ENCODE measurements around the gene CLBA1.
"Not testable (repeated sequence)": the region's sequence is repeated elsewhere in the genome, so short reads cannot be mapped to it uniquely, and the experiment has no call there.

Gene CLBA1

DNA sequence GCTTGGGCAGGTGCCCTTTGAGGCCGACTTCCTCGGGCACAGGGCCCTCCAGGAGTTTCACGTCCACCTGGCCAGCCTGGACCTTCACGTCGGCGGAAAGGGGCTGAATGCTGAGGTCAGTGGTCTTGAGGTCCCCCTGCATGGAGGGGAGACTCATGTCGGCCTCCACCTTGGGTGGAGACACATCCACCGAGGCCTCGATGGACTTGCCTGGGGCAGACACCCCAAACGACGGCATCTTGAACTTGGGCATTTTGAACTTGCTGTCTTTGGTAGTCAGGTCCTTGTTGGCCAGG is 36.9 kb upstream of the CLBA1 start:
- DNase-seq = no peak

DNA sequence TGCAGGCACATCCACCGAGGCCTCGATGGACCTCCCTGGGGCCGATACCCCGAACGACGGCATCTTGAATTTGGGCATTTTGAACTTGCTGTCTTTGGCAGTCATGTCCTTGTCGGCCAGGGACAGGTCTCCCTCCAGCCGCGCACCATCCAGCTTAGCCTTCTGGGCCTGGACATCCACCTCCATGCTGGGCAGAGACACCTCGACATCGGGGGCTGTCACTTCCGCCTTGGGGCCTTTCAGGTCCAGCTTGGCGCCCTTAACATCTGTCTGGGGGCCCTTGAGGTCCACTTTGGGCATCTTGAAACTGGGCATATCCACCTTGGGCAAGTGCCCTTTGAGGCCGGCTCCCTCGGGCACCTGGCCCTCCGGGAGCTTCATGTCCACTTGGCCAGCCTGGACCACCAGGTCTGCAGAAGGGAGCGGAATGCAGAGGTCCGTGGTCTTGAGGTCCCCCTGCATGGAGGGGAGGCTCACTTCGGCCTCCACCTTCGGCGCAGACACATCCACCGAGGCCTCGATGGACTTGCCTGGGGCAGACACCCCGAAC is 36.1 kb upstream of the CLBA1 start:
- DNase-seq = not testable (repeated sequence)

DNA sequence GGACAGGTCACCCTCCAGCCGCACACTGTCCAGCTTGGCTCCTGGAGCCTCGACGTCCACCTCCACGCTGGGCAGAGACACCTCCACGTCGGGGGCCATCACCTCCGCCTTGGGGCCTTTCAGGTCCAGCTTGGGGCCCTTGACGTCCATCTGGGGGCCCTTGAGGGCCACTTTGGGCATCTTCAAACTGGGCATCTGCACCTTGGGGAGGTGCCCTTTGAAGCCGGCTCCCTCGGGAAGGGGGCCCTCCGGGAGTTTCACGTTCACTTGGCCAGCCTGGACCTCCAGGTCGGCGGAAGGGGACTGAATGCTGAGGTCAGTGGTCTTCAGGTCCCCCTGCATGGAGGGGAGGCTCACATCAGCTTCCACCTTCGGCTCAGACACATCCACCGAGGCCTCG is 35.6 kb upstream of the CLBA1 start:
- DNase-seq = no peak

DNA sequence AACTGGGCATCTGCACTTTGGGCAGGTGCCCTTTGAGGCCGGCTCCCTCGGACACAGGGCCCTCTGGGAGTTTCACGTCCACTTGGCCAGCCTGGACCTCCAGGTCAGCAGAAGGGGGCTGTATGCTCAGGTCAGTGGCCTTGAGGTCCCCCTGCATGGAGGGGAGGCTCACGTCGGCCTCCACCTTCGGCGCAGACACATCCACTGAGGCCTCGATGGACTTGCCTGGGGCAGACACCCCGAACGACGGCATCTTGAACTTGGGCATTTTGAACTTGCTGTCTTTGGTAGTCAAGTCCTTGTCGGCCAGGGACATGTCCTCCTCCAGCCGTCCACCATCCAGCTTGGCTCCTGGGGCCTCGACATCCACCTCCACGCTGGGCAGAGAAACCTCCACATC is 34.9 kb upstream of the CLBA1 start:
- DNase-seq = not testable (repeated sequence)

DNA sequence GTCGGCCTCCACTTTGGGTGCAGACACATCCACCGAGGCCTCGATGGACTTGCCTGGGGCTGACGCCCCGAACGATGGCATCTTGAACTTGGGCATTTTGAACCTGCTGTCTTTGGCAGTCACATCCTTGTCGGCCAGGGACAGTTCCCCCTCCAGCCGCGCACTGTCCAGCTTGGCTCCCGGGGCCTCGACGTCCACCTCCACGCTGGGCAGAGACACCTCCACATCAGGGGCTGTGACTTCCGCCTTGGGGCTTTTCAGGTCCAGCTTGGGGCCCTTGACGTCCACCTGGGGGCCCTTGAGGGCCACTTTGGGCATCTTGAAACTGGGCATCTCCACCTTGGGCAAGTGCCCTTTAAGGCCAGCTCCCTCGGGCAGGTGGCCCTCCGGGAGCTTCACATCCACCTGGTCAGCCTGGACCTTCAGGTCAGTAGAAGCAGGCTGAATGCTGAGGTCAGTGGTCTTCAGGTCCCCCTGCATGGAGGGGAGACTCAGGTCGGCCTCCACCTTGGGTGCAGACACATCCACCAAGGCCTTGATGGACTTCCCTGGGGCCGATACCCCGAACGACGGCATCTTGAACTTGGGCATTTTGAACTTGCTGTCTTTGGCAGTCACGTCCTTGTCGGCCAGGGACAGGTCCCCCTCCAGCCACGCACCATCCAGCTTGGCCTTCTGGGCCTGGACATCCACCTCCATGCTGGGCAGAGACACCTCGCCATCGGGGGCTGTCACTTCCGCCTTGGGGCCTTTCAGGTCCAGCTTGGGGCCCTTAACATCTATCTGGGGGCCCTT is 33.5 kb upstream of the CLBA1 start:
- DNase-seq = not testable (repeated sequence)

DNA sequence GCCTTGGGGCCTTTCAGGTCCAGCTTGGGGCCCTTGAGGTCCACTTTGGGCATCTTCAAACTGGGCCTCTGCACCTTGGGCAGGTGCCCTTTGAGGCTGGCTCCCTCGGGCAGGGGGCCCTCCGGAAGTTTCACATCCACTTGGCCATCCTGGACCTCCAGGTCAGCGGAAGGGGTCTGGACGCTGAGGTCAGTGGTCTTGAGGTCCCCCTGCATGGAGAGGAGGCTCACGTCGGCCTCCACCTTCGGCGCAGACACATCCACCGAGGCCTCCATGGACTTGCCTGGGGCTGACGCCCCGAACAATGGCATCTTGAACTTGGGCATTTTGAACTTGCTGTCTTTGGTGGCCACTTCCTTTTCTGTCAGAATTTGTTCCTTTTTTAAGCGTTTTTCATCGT is 32.5 kb upstream of the CLBA1 start:
- no peak for DNase-seq

DNA sequence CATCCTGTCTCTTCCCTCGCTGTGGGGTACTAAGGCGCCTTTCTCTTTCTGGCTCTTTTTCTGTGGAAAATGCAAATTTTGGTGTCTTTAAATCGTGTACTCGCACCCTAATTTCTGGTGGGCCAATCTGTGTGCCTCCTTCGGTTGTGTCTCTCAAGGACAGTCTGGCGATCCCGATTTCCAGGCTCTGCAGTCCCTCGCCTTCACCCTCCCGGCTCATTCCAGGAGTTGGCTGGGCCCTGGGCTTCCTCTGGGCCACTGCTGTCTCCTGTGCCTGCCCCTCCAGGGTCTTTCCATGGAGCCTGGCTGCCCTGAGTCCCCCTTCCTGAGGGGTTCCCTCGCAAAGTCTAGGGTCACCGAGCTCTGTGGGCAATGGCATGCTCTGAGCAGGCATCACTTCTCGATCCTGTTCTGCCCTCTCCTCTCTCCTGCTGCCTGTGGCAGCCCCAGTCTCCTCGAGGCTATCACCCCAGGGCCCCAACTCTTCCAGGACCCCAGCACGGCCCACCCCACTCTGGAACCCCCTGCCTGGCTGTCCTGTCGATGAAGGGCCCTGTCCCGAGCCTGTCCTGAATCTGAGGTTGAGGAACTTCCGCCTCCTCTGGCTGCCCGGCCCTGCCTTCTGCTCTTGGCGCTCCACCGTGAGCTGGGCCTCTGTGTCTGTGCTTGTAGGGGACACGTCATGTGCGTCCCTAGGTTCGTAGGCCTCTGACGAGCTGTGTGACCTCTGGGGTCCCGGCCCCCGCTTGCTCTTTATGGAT is 31.5 kb upstream of the CLBA1 start:
- DNase-seq = no peak

DNA sequence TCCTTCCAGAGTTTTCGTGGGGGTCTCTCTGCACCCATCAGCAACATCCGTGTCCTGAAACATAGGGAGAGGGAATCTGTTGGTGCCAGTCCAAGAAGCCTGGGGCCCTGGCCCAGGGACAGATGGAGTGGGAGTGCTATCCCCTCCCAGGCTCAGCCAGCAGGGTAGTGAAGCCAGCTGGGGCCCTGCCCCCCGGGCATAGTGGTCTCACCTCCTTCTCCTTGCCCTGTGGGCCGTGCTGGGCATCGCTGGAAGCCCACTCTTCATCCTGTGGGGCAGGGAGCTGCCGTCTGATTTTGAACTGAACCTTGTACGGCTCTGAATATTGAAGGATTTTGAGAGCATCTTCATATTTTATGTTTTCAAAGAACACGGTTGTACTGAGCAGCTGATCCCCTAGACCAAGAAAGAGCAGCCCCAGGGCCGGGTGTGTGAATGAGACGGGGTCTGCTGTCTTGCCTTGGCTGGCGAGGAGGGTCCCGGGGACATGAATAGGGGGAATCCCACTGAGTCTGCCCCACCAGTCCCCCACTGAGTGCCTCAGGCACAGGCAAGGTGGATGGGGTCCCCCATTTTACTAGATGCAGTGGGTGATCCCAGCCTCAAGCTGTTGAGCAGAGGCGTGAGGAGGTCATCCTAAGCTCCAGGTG is 30.7 kb upstream of the CLBA1 start:
- DNase-seq = no peak

DNA sequence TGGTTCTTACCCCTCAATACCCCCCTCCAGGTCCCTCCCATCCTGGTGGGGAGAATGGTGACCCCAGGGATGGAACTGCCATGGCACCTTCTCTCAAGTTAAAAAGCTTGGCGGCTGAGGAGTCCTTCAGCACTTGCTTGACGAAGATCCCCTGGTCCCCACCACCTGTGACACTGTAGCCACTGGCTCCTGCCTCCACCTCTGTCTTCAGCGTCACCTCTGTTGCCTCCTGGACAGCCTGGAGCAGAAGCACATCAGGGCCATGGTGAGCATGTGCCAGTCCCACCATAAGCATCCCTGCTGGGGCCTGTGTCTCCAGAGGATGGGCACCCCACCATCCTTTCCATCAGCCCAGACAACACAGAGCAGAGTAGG is 30.2 kb upstream of the CLBA1 start:
- no peak for DNase-seq

DNA sequence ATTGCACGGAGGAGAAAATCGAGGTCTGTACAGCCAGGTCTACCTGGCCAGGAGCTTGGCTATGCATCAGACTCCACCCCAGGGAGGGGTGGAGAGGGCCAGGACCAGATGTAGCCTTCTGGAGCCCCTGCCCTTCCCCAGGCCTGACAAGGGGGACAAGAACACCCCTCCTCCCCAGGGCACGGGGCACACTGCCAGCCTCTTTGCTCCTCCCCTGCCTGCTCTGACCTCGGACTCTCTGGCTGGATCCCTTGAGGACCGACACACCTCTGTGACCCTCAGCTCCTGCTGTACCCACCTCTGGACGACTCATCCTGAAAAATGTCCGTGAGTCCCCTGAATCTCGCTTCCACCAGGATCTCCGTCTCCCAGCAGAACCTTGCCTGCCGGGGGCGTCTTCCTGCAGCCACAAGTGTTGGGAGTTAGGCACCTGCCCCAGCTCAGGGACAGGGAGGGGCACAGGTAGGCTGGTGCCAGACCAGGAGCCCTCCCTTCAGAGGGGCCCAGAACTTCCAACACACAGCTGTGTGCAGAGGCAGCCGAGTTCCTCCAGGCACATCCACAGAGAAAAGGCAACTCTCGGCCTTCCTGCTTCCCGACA is 29.2 kb upstream of the CLBA1 start:
- no peak for DNase-seq

DNA sequence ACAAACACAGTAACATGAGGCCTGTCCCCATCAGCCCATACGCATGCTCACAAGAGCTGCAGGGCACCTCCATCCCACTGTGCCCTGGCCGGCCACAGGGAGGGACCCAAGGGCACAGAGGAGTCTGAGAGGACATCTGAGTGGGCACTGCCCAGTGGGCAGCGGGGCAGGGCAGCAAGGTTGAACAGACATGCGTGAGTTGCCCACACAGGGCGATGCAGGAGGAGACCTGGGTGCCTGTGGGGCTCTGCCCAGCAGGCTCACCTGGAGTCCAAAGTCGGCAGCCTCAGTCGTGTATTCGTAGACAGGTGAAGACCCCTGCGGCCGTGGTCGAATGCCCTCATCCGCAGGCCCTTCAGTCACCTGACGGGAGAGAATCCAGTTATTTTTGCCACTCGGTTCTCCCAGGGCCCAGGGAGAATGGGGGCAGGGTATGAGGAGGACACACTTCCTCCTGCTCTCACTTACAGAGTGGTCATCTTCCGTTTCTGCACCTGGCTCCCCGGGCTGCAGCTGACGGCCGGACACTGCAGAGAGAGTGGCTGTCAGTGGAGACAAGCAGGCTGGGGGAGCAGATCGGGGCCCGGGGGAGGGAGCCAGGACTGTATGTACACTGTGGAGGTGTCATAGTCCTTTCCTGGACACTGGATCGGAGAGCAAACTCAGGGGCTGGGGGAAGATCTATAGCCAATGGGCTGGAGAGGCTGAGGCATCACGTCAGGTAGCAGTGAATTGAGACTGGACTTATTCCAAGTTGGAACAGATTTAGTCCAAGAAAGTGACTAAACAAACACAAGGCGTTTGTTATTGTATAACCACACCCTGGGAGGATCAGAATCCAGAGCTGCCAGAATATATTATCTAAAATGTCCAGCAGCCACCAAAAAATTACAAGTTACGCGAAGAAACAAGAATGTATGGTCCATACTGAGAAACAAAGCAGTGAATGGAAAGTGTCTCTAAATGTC is 28.2 kb upstream of the CLBA1 start:
- no peak for DNase-seq

DNA sequence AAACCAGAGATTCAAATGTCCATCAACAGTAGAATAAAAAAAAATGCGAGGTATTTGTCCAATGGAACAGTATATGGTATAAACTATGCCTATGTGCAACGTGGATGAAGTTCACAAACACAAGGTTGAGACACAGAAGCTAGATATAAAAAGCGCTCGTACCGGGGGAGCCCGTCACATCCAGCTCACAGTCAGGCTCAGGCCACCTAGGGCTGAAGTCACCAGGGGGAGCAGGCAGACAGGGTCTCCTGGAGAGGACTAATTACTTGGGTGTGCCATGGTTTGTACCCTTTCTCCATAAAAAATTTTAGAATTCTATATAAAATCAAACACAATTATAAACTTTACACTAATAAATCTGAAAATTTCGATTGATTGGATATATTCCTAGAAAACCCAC is 21.0 kb upstream of the CLBA1 start:
- no peak for DNase-seq

DNA sequence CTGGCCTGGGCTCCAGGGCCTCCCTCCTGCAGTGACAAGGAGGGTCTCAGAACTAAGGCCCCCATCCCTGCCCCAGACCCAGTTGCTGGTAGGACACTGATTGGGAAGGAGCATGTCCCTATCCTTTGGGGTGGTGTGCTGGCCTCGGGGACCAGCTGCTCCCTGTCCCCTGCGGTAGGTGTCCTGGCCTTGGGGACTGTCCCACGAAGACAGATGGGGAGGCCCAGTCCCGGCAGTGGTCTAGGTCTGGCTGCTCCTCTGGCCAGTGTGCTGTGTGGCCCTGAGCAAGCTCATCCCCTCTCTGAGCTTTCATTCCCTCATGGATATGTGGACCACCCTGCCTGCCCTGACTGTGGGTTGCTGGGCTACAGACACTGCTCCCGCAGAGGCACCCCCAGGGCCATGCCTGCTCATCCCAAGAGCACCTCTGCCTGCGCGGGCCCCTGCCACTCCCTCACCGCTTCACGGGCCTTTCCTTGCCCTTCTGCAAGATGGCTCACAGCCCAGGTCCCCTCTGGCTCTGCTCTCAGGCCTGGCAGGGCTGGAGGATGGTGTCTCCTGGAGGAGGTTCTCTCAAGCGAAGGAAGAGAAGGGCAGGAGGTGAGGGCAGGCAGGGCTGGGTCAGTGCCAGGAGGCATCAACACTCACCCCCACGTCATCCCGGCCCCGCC is 19.9 kb upstream of the CLBA1 start:
- DNase-seq = no peak

DNA sequence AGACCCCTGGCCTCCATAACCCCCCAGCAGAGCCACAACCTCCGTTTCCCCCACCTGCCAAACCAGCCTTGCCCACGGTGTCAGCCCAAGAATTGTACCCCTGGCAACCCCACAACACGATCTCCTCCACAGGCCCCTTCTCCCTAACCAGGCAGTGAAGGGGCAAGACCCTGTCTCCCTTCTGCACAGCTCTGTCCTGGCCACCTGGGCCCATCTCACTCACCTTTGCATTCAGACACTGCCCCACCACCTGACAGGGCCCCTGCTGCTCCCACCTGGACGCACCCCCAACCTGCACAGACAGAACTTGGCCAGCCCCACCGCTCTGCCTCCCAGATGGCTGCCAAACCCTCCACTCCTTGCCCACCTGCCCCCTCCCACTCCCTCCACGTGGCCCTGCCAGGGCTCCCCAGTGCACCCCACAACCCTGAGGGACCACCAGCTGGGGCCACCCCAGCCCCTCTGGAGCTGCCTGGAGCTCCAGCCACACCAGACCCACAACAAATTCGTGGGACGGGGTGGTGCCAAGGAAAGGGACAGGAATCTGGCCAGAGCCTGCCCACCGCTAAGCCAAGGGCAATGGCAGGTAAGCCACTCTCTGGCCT is 19.2 kb upstream of the CLBA1 start:
- DNase-seq = no peak

DNA sequence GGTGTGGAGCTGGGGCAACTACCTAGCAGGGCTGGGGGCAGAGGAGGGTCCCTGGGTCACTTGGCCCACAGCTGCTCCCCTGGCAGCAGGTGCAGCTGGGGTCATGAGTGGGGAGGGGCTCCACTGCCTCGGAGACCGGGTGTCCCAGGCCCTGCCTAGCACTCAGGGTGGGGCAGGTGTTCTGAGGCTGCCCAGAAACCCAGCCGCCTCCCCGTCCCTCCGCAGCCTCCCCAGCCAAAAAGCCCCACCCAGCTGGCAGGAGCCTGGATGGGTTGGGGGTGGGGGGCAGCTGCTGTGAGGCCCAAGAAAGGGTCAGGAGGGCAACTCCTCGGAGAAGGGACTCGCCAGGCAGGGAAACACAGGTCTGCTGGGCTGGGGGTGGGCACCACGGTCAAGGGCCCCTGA is 18.6 kb upstream of the CLBA1 start:
- no peak for DNase-seq

DNA sequence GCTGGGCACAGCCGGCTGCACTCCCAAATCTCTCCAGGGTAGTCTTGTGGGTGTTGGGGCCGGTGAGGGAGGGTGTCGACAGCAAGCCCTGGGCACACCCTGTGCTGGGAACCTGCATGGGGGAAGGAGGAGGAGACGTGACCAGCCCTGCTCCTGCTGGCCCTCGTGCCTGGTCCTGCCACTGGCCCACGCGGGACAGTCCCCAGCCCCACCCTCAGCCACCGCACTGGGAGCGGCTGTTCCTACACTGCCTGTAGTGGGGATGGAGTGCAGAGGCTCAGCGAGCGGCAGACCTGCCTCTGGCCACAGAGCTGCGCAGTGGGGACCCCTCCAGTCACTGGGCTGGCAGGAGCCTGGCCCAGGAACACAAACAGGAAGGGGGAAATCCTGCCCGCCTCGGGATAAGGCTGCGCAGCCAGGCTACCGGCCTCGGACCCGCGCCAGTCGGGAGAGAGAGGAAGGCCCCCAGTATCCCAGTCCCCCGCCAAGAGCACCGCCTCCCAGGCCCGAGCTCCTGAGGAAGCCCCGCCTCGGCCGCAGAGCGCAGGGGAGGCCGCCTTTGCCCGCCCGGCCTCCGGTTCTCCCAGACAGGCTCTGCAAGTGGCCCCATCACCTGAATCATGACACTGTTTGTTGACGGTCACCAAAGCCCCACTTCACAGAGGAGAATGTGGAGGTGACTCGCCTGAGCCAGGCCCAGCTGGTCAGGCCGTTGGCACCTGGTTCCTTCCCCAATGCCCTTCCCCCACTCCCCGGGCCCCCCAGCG is 18.0 kb upstream of the CLBA1 start:
- no peak for DNase-seq

DNA sequence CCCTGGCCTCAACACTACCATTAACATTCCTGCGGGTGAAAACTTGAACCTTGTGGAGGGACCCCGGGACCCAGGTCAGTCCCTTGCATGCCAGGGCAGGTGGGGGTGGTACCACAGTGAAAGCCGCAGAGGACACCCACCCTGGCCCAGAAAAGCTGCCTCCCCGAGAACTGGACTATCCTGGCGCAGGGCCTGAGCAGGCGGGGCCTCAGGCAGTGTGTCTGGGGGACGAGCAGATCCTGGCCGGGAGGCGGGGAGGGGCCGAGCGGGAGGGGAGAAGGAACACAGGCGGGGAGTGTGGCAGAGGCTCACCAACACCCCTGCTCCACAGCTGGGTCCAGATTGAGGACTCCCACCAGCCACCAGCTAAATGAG is 17.4 kb upstream of the CLBA1 start:
- DNase-seq = no peak

DNA sequence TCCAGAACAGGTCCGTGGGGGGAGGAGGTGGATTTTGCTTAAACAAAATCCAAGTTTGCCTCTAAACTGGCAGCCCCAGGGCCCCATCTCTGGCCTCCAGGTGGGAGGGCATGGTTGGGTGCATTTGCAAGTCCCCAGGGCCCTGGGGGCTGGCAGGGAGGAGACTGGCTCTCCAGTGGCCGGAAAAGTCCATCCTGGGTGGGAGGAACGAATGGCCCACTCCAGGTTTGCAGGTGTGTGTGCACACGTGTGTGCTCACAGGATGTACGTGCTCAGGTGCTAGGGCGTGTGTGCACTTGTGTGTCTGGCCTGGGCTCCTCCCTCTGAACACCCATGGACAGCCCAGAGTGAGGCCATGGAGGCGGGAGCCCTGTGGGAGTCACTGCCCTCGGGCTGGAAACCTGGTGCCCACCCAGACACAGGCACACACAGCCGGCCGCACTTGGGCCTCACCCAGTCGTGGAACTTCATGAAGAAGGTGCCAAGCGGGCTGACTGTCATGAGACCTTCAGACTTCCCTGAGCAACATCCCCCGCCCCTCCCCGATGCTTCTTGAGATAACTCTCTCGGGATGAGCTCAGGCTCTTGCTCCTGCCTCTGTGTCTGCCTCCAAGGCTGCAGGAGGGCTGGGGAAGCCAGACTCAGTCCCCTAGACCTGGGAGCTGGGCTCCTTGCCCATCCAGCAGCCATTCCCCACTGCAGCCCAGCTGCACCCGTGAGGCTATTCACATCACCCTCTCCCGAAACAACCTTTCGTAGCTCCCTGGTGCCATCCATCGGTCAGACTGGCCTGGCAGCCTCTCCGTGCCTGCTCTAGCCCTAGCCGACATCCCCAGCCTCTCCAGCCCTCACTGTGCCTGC is 16.8 kb upstream of the CLBA1 start:
- no peak for DNase-seq

DNA sequence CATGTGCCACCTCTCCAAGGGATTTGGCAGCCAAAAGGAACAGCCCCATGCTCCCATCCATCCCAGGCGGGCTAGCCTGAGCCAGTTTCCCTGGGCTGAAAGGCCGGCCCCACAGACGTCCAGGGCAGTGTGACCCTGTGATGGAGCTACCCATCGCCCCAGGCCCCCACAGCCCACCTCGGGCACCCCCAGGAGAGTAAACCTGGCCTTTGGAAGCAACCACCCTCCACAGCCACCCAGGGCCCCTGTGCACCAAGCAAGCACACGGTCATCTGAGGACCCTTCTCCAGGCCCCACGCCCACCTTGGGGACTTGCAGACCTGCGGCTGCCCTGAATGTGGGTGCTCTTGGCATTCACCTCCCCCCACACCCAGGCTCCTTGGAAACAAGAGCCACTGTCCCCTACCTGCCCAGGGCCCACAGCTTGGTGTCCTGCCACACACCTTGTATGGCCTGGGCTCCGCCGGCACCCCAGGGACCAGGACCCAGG is 15.8 kb upstream of the CLBA1 start:
- DNase-seq = no peak

Measured in hematopoietic multipotent progenitor cell treated with erythropoietin and hydrocortisone succinate and interleukin-3 and kit ligand, for 6 days (in vitro differentiated cells).